IMR-90 (cell line): Measurements from ENCODE around the gene RPN2.

Source experiments
- CEBPB ChIP-seq: IDR thresholded peaks from 2 replicates; pipeline ENCODE4 v1.6.1; 2012; ENCODE audit warnings: low read depth, low read length, improper control_type of control experiment
- CHD1 ChIP-seq: IDR thresholded peaks from 2 replicates; pipeline ENCODE4 v1.6.1; 2012; ENCODE audit warnings: low read depth, low read length, improper control_type of control experiment
- CTCF ChIP-seq: conservative IDR thresholded peaks from 2 replicates; pipeline ENCODE4 v1.5.1; 2012; ENCODE audit warnings: mild to moderate bottlenecking, low read depth, low read length, improper control_type of control experiment
- ELK1 ChIP-seq: fragments of 150-350 bp; IDR thresholded peaks from 2 replicates; pipeline ENCODE4 v1.6.1; 2016; ENCODE audit warnings: low read depth, mild to moderate bottlenecking, low read length, moderate library complexity, borderline replicate concordance
- FOS ChIP-seq: fragments of 150-350 bp; IDR thresholded peaks from 2 replicates; pipeline ENCODE4 v1.6.1; 2016; ENCODE audit warnings: low read depth, low read length
- MAFK ChIP-seq: IDR thresholded peaks from 2 replicates; pipeline ENCODE4 v1.6.1; 2012; ENCODE audit warnings: low read depth, low read length, improper control_type of control experiment
- NFE2L2 ChIP-seq: fragments of 150-350 bp; IDR thresholded peaks from 2 replicates; pipeline ENCODE4 v1.6.1; 2016; ENCODE audit warnings: low read depth, mild to moderate bottlenecking, low read length
- POLR2A ChIP-seq: IDR thresholded peaks from 2 replicates; pipeline ENCODE4 v1.6.1; 2012; ENCODE audit warnings: mild to moderate bottlenecking, low read depth, low read length
- RFX5 ChIP-seq: IDR thresholded peaks from 2 replicates; pipeline ENCODE4 v1.8.0; 2012; ENCODE audit warnings: low read depth, mild to moderate bottlenecking, low read length, moderate library complexity
- TF ChIP-seq, protein P1 (sequence below): fragments of 150-350 bp; IDR thresholded peaks from 2 replicates; pipeline ENCODE4 v1.6.1; 2017; ENCODE audit warnings: mild to moderate bottlenecking, antibody characterized with exemption, low read length, low read depth

GRCh38 chr20:37290158-37290810 is 111.2 kb downstream of the RPN2 start:
- TF ChIP-seq CTCF (no peak), CEBPB (no peak), NFE2L2 (no peak), FOS (no peak), POLR2A (no peak), CHD1 (no peak), MAFK (no peak), RFX5 (no peak), ELK1 (no peak)
- TF ChIP-seq, protein P1, sequence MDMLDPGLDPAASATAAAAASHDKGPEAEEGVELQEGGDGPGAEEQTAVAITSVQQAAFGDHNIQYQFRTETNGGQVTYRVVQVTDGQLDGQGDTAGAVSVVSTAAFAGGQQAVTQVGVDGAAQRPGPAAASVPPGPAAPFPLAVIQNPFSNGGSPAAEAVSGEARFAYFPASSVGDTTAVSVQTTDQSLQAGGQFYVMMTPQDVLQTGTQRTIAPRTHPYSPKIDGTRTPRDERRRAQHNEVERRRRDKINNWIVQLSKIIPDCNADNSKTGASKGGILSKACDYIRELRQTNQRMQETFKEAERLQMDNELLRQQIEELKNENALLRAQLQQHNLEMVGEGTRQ, result no peak
